22Rv1 (cell line): ENCODE measurements around the gene KIF6.

Experiments
- H3K27ac ChIP-seq: fragments of 450-650 bp; 2 replicates; pipeline ENCODE4 v1.5.1; 2017
- ZFX ChIP-seq: fragments of 450-650 bp; IDR thresholded peaks from 2 replicates; pipeline ENCODE4 v1.6.1; 2017; ENCODE audit warnings: antibody characterized with exemption, borderline replicate concordance
- TF ChIP-seq, protein P1 (sequence below): fragments of 450-650 bp; IDR thresholded peaks from 2 replicates; pipeline ENCODE4 v1.5.1; 2017; ENCODE audit warnings: mild to moderate bottlenecking

Gene KIF6

DNA sequence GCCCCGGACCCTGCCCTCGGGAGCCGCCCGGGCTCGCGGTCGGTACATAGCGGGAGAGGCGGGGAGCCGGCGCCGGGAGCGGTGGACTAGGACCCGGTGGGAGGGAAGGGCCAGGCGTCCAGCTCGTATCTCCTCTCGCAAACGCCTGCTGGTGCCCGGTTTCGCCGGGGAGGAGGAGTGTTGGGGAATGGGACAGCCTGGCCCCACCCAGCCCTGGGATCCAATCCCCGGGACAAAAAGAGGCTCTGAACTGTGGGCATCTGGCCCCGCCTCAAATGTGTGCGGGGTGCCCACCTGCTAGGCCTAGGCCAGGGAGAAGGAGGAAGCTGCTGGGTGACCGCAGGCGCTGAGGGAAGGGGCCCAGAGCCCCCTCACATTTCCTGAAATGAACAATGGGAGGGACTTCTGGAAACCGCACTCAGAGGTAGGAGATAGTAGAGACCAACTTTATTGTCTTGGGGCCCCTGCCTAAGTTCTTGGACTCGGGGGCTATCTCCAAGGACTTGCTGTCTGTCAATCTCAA lies 410.9 kb downstream of the KIF6 start, which contains the start of gene KCNK17:
TSS of gene KCNK17 (minus strand) at position 147 of the 523 bp plus-strand sequence. CDS start at position 48, 99 bp downstream.
- no peak within 1 kb of the TSS for H3K27ac ChIP-seq
- TF ChIP-seq ZFX, result no peak
- TF ChIP-seq, protein P1, sequence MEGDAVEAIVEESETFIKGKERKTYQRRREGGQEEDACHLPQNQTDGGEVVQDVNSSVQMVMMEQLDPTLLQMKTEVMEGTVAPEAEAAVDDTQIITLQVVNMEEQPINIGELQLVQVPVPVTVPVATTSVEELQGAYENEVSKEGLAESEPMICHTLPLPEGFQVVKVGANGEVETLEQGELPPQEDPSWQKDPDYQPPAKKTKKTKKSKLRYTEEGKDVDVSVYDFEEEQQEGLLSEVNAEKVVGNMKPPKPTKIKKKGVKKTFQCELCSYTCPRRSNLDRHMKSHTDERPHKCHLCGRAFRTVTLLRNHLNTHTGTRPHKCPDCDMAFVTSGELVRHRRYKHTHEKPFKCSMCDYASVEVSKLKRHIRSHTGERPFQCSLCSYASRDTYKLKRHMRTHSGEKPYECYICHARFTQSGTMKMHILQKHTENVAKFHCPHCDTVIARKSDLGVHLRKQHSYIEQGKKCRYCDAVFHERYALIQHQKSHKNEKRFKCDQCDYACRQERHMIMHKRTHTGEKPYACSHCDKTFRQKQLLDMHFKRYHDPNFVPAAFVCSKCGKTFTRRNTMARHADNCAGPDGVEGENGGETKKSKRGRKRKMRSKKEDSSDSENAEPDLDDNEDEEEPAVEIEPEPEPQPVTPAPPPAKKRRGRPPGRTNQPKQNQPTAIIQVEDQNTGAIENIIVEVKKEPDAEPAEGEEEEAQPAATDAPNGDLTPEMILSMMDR, result no peak

DNA sequence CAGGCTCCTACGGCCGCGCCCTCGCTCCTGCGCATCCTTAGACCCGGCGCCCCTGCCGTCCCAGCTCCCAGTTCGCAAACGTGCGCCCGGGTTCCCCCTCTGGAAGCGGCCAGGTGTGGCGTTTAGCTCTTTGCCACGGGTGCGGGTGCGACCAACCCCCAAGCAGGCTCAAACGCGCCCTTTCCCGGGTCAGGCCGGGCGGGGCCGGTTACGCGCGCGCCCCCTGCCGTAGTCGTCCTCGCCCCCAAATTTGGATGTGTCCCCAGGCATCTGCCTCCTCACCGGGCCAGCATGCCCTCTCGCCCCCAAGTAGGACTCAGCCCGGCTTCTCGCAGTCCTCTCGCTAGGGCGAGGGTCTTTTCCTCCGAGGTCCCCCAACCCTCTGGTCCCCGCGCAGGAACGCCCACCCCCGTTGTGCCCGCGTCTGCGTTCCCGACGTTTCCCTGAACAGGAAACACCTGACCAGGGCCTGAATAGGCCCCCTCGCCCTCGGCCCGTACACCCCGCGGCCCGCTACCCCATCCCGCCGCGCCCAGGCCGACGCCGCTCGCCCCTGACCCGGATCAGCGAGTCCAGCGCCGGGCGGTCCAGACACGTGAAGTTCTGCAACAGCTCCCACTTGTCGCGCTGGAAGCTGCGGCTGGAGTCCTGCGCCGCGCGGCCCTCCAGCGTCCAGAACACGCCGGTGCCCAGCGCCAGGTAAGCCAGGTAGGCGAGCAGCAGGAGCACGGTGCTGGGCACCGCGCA lies 411.5 kb downstream of the KIF6 start:
- H3K27ac ChIP-seq, result no peak overlapping the region
- TF ChIP-seq, protein P1, result peak; percentile 24; the same call in 1 of the 2 replicates
- no peak for TF ChIP-seq ZFX

DNA sequence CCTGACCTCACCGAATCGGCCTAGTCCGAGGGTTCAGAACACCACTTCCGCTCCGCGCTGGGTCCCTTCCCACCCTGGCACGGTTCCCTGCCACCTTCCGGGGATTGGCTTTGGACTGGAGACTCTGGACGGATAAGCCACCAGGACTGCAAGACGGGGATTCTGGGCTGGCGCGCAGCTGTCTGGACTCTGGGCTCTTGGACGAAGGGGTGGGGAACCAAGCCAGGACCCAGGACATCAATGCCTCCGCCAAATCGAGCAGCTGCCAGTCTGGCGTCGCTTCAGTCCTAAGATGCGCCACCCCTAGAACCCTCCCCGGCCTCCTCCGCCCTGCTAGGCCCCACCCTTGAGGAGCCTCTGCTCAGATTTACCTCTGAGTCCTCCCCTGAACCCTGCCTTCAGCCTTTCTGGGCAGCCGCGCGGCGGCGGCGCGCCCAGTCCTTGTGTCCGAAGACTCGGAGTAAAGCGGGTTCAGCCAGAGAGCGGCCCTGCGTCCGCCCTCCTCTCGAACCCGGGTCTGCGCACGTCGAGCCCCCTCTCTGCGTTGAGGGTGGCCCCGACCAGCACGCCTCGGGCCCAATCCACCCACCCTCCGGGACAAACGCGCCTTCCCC lies 412.2 kb downstream of the KIF6 start:
- H3K27ac ChIP-seq, result no peak overlapping the region
- no peak for TF ChIP-seq ZFX
- TF ChIP-seq, protein P1, result no peak

DNA sequence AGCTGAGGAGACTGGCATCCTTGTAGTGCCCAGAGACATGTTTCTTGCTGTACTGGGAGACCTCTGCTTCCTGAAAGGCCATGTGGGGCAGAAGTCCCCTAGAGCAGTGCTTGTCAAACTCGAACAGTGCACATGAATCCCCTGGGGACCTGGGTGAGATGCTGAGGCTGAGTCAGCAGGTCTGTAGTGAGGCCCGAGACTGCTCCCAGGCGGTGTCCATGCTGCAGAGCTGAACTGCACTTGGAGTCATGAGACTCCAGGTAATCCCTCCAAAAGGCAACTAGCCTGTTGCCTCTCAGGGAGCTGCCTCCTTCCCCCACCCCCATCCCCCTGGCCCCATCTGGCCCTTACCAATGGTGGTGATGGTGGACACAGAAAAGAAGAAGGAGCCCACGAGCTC lies 414.7 kb downstream of the KIF6 start:
- TF ChIP-seq, protein P1, result no peak
- no peak for TF ChIP-seq ZFX
- H3K27ac ChIP-seq, result no peak overlapping the region

DNA sequence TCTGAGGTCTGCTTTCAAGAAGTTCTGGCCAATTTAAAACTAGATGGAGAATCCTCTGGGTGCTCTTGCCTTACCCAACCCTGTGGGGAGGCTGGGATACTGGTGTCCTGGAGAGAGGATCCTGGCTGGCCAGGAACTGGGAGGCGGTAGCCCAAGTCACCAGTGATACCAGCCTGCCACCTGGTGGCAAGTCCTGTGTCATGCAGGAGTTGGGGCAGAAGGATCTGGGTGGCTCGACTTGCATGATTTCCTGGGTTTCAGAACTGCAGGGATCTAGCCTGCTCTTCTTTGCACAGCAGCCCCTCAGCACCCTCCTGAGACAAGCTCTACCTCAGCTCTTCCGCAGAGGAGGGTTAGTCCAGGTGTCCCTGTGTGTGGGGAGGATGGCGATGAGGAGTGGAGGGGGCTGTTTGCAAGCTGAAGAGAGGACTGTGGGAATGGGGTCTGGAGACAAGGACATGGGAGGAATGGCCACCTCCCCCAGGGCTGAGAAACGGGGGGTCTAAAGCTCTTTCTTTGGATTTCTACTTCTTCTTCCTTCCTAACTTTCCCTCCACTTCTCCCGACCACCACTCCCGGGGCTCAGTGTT lies 415.2 kb downstream of the KIF6 start:
- TF ChIP-seq, protein P1, result peak; percentile 87
- TF ChIP-seq ZFX, result no peak
- H3K27ac ChIP-seq, result no peak overlapping the region

DNA sequence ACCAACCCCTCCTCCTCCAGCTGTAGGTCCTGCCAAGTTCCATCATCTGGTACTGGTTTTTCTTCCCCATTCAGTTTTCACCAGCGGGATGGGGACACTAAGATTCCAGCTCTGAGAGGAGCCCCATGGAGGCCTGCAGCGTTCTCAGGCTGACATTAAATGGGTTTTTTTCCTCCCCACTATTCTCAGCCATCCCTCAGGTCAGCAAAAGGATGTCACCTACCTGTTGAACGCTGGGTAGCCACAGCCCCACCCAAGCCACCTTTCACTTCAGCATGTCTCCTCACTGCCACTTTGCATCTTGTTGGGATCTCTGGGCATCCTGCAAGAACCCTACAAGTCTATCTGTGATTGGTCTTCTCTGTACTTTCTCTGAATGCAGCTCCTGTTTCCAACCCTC lies 417.7 kb downstream of the KIF6 start:
- TF ChIP-seq, protein P1, result no peak
- no peak for TF ChIP-seq ZFX
- no peak overlapping the region for H3K27ac ChIP-seq
